Measurements from ENCODE around the gene LUC7L3.

Gene LUC7L3

DNA sequence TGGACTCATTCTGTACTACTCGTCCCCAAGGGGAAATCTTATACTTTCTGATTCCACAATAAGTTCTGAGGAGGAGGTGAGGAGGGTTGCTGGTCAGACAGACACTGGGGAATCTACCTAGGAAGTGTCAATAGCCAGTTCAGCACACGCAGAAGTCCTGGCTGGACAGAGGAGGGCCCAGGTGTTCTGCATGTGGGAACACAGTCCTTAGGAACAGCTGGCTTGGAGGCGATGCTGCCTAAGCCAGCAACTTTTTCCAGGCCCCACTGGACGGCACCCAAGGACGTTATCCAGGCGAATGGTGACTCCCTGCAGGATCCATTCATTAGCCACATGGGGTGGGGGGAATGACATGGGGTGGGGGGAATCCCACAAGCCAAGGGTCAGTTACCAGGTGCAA lies 86.1 kb downstream of the LUC7L3 start:
- FAIRE-seq = no peak
- DNase-seq (ENCODE audit: insufficient read length, low spot score) = no peak

All from HTR-8/SVneo (cell line).